OCI-M1 (cell line): ENCODE measurements around the gene CD4.
"Not testable (repeated sequence)": the region's sequence is repeated elsewhere in the genome, so short reads cannot be mapped to it uniquely, and the experiment has no call there.

Source experiments
- DNase-seq: peaks from one replicate; lab custom pipeline; 2025; lab: John Stamatoyannopoulos, UW

CD4 gene

GRCh38 chr12:6849976-6850560 is 60.7 kb downstream of the CD4 start:
- DNase-seq: no peak

GRCh38 chr12:6850796-6851152 is 61.4 kb downstream of the CD4 start:
- no peak for DNase-seq

GRCh38 chr12:6851153-6851920 is 62.0 kb downstream of the CD4 start, which contains the start of gene CDCA3:
Gene CDCA3 (minus strand): TSS chr12:6851286. CDS start chr12:6850952, 334 bp downstream.
- DNase-seq: peak; percentile 99

- DNase-seq: peak; percentile 100
Observed at GRCh38 chr12:6851921-6852650, 62.8 kb downstream of the CD4 start, which contains the start of gene USP5. Gene USP5 (plus strand): TSS chr12:6852150. CDS start chr12:6852180, 30 bp downstream.

GRCh38 chr12:6852651-6853354 is 63.5 kb downstream of the CD4 start:
- DNase-seq: peak; percentile 89

DNA sequence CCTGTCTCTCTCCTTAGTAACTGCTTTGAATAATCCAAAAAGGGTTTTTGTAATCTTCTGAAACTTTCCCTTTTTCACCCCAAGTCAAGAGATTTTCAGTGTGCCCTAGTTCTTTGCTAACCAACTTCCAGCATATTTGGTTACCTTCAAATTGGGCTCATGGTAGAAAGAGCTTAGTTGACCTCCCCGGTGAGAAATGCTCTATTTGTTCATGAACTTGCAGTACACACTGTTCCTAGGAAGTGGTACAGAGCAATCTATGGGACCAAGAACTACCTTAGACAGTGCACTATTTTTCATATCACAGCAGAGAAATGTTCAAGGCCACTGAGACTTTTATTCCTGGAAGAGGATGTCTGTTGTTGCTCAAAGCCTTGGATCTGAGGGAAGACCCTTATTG is 64.3 kb downstream of the CD4 start:
- DNase-seq: no peak

DNA sequence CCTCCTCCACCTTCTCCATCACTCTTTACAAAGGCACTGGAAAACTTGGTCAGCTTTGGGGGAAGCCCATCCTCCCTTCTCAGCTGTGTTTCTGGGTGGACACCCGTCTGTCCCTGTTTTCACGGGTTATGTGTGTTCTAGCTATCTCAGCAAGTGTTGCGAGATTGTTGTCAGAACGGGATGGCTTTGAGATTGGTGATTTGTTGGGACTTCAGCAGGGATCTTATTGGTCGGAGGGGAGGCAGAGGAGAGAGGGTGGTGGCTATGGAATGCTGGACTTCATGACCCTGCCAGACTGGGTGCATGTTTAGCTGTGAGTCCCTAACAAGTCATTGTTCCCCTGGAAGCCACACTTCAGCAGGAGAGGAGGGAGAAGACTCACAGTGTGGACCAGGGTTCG is 64.7 kb downstream of the CD4 start:
- no peak for DNase-seq

- no peak for DNase-seq
Observed at GRCh38 chr12:6855322-6855721, 66.0 kb downstream of the CD4 start.

DNA sequence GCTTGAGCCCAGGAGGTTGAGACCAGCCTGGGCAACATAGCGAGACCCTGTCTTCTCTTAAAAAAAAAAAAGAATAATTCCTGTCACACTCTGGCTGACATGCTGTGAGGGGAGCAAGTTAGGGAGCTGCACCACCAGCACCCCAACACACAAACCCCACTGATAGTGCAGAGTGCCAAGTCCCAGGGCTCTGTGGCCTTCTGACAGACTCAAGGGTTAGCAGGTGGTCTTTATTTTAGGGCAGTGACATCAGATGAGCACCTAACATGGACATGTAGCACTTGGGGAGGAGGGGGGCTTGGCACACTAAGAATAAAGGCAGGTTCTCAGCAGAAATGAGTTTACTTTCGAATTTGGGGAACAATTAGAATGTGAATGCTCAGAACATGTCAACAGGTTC is 69.5 kb downstream of the CD4 start:
- DNase-seq: no peak

GRCh38 chr12:6860116-6860515 is 70.8 kb downstream of the CD4 start:
- no peak for DNase-seq

- DNase-seq: no peak
Observed at GRCh38 chr12:6860942-6861341, 71.6 kb downstream of the CD4 start.

- no peak for DNase-seq
Observed at GRCh38 chr12:6861391-6861790, 72.1 kb downstream of the CD4 start.

- DNase-seq: no peak
Observed at GRCh38 chr12:6863033-6863432, 73.7 kb downstream of the CD4 start.

DNA sequence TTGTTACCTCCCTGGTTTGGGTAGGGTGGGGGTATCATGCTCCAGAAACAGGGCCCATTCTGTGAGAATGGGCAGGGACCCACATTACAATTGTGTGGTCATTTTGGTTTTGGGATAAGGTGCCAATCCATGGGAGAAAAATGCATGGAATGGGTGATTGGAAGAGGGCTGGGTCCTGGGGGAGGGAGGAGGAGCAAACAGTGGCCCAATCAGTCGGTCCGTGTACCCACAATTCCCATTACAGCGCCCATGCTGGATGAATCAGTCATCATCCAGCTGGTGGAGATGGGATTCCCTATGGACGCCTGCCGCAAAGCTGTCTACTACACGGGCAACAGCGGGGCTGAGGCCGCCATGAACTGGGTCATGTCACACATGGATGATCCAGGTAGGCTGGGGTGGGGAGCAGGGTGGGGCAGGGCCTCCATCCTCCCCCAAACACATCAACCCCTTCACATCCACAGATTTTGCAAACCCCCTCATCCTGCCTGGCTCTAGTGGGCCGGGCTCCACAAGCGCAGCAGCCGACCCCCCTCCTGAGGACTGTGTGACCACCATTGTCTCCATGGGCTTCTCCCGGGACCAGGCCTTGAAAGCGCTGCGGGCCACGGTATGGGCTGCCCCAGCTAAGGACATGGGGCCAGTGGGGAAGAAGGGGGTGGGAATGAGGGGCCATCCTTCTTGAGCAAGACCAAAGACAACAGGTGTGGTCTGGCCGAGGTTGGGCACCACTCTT is 74.4 kb downstream of the CD4 start:
- no peak for DNase-seq

- DNase-seq: not testable (repeated sequence)
Observed at GRCh38 chr12:6865307-6865706, 76.0 kb downstream of the CD4 start.

- no peak for DNase-seq
Observed at GRCh38 chr12:6866163-6866919, 77.0 kb downstream of the CD4 start.

- no peak for DNase-seq
Observed at GRCh38 chr12:6866920-6867412, 77.6 kb downstream of the CD4 start.

DNA sequence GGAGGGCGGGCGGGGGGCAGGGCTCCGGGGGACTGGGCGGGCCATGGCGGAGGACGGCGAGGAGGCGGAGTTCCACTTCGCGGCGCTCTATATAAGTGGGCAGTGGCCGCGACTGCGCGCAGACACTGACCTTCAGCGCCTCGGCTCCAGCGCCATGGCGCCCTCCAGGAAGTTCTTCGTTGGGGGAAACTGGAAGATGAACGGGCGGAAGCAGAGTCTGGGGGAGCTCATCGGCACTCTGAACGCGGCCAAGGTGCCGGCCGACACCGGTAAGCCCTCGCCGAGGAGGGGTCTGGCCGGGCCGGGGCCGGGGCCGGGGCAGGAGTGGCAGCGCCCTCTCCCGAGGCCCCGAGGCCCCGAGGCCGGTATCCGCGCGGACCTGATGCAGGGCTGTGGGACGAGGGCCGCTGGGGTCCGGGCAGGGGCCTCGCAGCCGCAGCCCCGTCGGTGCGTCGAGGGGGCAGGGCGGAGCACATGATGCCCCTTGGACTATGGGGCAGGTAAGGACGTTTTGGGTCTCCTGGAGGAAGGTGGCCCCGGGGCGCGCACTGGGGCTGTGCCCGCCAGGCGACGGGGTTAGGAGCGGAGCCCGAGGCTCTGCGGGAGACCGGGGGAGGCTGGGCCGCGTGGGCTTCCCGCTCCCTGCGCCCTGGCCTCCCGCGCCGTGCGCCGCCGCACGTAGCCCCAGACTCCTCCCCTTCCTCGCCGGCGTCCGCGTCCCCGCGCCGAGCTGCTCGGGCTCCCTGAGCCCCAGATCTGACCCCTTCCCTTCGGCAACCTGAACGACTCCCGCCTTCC is 78.3 kb downstream of the CD4 start, which contains the start of gene TPI1:
Gene TPI1, plus strand, starts transcription at position 119 of the 798 bp plus-strand sequence. Its CDS starts 36 bp downstream, at position 155.
- peak; percentile 87 for DNase-seq

DNA sequence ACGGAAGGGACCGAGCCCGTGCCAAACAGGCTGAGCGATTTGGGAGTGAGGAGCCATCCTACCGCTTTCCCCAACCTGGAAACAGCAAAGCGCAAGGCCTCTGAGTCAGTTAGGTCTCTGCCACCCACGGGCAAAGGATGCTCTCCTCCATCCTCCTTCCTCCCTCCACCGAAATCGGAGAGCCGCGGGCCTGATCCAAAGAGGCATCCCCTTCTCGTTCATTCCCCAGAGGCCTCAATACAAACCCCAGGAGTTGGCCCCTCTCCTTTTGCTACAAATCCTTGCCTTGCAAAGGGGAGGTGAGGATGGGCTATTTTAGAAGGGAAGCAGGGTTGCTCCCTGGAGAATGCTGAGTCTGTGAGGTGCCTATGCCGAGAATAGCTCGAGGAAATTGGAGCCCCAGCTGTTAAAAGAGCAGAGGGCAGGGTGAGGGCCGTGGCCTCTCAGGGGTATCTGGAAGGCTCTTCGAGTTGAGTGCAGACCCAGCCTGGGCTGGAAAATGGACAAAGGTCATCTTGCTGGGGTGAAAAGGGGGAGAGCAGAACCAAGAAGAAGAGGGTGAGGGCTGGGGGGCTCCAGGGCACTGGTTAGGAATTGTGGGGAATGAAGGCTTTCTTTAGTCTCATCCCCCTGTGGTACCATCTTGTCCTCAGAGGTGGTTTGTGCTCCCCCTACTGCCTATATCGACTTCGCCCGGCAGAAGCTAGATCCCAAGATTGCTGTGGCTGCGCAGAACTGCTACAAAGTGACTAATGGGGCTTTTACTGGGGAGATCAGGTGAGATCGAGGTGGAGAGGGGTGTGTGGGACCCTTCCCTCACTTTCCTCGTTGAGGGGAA is 79.1 kb downstream of the CD4 start:
- DNase-seq: peak; percentile 44
